Measurements from ENCODE around the gene KSR1. TPM values are rescaled to one million over a fixed set of nuclear protein-coding genes. Genes with fewer than 3 reads are reported as not detected.
"Not testable (repeated sequence)": the region's sequence is repeated elsewhere in the genome, so short reads cannot be mapped to it uniquely, and the experiment has no call there.

KSR1 gene
- total RNA-seq, 1 experiment from 2014 or later: 11.7 TPM

DNA sequence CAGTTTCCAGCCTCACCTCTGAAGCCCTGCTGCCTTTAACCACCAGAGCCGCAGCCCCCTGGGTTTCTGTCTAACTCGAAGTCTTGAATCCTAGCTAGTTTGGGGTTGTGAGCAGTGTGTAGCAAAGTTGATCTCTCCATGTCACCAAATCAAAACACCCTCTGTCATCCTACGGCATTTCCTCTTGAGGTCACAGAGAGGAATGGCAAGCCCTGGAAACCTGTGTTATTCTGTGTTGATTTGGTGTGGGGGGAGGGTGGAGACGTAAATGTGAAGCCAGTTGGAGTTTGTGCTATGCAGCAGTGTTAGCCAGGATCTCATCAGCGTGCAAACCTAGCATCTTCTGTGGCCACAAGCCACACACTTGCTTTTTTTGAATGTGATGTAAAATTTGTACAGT is 169.6 kb downstream of the KSR1 start:
- no peak for DNase-seq (ENCODE audit: extremely low read depth, low read depth)

DNA sequence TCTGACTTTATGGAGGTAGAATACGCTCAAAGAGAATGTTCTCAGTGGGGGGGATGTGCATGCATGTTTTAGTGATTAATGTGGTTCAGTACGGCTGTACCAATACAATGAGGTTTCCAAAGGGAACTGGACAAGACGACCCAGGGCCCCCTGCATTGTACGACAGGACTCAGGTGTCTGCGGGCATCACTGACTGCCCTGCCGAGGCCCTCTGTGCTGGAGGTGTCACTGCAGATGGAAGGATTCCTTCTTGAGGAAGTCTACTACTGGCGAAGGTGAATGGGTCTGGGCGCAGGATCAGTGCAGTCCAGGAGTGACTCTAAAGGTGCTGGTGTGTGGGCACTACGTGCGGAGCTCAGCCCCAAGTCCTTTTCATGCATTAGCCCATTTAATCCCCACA is 171.3 kb downstream of the KSR1 start:
- no peak for DNase-seq (ENCODE audit: extremely low read depth, low read depth)

DNA sequence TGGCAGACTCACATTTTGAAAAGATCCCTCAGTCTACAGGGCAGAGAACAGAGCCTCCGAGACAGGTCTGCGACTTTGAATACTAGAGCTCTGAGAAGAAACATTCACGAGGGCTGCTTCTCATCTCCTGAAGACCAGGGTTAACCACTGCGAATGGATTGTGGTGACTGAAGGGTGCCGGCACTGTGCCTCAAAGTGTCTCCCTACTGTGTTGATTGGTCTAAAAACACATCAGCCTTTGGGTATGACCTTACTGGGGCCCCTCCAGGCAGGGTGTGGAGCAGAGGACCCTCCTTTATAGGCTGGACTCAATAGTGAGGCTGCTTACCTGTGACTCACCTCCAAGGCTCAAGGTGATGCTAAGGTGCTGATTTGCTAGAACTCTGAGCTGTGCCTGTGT is 172.1 kb downstream of the KSR1 start:
- no peak for DNase-seq (ENCODE audit: extremely low read depth, low read depth)

DNA sequence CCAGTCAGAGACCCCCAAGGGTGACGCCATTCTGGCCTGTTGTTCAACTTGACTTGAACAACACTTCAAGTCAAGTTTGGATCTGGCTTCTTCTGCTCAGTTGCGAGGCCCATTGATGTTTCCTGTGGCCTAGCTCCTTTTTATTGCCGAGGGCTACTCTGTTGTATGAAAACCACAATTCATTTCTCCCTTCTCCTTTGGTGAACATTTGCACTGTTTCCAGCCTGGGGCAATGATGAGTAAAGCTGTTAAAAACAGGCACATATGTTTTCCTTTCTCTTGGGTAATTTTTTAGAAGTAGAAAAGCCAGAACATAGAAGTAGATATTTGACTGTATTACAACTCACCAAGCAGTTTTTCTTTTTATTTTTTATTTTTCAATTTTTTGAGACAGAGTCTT is 173.0 kb downstream of the KSR1 start:
- DNase-seq (ENCODE audit: extremely low read depth, low read depth): not testable (repeated sequence)

DNA sequence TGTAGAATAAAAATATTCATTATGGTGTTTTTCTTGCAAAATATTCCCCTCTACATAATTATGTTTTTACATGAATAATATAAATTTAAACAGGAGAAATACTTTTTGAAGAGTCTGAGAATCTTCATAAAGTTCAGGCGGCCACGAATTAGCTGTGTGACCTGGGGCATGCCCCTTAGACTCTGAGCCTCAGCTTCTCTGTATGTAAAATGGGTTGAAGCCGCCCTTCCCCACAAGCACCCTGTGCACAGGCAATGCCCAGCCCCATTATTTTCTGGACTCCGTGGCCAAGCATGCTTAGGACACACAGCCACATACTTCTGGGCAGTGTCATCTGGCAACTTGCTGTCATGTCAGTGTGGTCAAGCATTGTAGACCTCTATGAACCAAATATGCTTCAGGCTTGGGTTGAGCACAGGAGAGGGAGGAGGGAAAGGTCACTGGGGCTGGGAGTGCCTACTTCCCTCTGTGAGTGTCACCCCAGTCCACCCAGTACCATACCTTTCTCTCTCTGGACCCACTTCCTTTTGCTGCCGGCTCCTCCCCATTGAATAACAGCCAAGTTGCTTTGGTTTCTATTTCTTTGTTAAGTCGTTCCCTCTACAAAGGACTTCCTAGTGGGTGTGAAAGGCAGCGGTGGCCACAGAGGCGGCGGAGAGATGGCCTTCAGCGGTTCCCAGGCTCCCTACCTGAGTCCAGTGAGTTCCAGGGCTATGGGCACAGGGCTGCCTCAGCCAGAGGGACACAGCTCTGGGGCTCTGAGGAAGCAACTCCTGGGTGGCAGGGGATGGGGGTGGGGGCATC is 174.6 kb downstream of the KSR1 start, which contains the start of gene LGALS9:
TSS of gene LGALS9 (plus strand) at position 582 of the 804 bp plus-strand sequence. CDS start at position 660, 78 bp downstream.
- DNase-seq (ENCODE audit: extremely low read depth, low read depth): no peak

DNA sequence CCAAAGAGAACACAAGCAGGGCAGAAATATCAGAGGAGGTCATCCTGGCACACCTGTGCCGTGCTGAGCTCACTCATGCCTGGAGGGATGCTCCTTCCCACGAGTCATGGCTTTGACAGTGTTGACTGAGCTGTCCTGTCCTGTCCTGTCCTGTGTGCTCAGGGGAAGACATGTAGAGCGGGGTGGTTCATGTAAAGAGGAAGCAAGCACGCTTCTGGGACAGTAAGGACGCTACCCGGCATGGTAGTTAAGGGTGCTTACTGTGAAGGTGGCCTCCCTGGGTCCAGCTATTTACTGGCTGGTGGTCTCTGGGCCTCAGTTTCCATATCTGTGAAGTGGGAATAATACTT is 175.1 kb downstream of the KSR1 start:
- no peak for DNase-seq (ENCODE audit: extremely low read depth, low read depth)

DNA sequence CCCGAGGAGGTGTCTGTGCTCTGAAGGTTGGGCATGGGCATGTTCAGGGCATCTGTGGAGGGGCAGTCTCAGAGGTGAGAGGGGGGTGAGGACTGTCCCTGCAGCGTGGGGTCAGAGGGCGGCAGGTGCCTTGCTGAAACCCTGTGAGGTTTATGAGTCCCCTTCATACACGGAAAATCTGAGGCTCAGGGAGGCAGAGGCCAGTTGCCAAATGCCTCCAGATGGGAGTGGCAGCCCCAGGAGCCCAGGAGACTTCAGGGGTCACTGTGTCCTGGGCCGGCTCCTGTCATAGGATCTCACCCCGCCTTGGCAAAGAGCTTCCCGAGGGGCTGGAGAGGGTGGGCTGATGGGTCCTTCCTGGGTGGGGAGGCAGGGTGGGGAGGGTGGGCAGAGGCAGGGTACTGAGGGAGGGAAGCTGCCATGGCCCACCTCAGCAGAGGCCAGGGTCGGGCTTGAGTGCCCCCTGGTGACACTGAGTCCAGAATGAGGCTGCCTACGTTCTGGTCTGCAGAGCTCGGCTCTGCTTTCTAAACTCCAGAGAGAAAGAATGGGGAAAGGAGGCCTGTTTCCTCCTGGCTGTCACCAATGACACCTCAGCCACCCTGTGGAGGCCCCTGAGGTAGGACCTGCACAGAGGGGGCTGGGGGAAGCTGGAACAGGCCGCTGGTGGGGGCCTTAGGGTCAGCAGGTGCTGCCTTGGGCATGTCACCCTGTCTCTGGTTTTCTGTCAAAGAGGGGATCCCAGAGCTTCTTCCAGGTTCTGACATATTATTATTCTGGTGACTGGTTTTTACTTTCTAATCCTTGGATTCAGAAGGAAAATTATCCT is 175.9 kb downstream of the KSR1 start:
- DNase-seq (ENCODE audit: extremely low read depth, low read depth): no peak

DNA sequence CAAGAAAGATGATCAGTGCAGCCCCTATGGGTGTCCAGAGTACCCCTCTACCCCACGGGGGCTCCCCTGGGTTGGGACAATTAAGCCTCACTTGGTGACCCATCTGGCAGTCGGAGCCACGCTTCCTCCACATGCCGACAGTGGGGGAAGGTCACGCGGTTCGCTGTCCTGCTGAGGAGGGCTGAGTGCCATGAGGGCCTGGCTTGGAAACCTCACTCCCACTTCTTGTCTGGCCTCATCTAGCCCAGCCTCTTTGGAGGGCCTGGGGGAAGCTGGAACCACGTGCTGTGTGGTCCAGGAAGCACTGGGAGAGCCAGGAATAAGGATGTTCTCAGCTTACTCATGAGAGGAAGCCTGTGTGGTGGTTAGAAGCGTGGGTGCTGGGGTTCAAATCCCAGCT is 176.5 kb downstream of the KSR1 start:
- not testable (repeated sequence) for DNase-seq (ENCODE audit: extremely low read depth, low read depth)

DNA sequence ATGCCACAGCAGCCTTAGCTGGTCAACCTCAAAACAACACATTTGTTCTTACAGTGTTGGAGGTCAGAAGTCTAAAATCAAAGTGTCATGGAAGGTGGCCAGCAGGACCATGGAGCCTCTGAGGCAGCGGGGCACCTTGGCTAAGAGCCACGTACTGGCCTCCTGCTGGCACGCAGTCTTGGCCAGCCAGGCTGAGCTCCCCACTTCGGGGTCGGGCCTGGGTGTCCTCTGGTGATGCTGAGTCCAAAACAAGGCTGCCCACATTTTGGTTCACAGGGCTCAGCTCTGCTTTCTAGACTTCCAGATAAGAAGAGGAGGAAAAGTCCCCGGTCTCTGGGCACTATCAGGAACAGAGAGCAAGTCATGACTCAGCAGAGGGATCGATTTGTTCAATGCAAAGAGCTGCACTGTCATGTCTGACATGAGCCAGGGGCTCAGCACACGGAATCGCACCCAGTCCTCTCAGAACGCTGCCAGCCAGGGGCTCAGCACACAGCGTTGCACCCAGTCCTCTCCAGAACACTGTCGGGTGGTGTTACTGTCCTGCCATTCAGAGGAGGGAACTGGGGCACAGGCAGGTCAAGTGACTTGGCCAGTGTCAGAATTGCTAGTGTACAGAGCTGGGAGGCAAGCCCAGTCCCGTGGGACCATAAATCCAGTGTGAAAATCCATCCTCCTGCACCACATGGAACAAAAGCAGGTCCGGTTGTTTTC is 177.2 kb downstream of the KSR1 start:
- DNase-seq (ENCODE audit: extremely low read depth, low read depth): no peak

DNA sequence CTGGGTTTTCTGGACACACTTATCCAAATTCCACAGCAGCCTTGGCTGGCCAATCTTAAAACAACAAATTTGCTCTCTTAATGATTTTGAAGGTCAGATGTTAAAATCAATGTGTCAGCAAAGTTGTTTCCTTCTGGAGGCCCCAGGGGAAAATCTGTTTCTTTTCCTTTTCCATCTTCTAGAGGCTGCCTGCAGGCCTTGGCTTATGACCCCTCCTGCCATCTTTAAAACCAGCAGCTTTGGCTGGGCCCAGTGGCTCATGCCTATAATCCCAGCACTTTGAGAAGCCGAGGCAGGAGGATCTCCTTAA is 177.7 kb downstream of the KSR1 start:
- DNase-seq (ENCODE audit: extremely low read depth, low read depth): no peak

DNA sequence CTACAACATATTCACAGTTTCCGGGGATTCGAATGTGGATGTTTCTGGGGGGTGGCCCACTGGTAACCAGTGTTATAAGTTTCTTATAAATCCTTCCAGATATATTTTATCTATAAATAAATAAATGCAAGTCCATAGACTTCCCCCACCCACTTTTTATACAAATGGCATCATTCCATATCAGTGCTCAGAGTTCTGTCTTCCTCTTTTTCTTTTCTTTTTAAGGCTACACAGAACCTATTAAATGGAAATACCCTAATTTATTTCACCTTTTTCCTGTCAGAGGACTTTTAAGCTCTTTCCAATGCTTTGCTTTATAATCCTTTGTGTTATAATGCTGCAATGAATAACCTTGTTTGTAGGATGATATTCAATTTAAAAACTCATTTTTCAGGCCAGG is 178.5 kb downstream of the KSR1 start:
- DNase-seq (ENCODE audit: extremely low read depth, low read depth): no peak

DNA sequence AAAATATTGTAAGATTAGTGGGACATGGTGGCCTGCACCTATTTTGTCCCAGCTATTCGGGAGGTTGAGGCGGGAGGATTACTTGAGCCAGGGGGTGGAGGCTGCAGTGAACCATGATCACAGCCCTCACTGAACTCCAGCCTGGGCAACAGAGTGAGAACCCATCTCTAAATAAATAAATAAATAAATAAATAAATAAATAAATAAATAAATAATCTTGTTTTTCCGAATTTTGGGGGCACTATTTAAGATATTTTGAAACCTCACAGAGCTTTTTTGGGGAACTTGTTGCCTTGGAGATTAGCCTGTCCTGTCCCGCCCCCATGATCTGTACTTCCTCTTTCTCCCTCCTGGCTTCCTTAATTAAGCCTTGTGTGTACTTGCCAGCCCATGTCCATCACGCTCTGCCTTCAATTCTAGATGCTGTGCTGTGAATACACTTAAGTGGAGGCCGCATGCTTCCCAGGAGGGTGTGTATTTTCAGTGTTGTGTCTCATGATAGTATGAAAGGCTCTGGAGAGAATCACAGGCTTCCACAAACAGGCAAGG is 179.1 kb downstream of the KSR1 start:
- no peak for DNase-seq (ENCODE audit: extremely low read depth, low read depth)

DNA sequence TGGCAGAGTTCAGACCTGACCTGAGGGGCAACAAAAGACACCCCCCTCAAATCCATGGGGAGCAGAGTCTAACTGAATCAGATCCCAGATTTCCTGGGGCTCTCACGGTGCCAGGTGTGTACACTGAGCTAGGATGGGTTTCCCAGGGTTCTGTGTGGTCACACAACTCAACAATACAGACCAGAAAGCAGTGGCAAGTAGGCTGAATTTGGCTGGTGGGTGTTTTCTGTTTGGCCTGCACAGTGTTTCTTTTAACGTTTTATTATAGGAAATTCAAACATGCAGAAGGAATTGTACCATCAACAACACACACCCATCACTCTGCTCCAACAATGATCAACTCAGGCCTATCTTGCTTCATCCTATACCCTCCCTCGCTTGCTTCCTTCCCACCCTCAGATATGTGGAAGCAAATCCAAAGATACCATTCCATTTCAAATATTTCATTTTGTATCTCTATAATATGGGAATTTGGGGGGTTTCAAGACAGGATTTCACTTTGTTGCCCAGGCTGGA is 179.8 kb downstream of the KSR1 start:
- DNase-seq (ENCODE audit: extremely low read depth, low read depth): not testable (repeated sequence)

DNA sequence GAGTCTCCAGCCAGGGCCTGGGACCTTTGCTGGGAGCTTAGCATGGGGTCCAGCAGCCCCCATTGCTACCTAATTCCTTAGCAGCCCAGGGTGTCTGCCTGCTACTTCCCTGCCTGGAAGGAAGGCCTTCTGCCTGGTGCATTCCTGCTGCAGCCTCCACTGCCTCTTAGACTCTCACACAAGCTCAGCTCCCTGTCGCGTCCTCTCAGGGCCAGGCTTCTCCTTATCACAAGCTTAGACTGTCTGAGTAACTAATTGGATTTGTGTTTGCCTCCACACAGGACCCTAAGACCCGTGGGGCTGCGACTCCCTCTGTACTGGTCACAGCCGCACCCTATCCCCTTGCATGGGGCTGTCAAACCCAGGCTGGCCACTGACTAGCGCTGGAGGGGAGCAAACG is 181.6 kb downstream of the KSR1 start:
- DNase-seq (ENCODE audit: extremely low read depth, low read depth): not testable (repeated sequence)

DNA sequence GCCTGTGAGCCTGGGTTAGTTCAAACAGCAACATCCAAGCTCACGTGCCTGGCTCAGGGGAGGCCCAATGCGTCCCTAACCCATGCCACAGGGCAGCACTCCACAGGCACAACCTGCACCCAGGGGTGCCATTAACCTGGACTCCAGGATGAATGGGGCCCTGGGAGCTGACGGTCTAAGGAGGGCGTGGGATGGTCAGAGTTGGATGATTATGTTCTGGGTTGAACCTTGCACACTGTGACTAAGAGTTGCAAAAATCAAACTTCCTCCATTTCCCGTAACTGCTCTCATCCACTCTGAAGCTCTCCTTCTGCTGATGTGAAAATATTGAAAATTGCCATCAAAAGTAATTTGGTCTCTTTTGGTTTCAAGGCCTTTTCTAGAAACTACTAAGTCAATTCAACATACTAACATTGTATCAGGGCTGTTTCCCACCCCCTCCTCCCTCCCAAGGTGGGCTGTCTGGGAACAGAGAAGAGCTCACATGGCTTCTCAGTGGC is 182.2 kb downstream of the KSR1 start:
- not testable (repeated sequence) for DNase-seq (ENCODE audit: extremely low read depth, low read depth)

DNA sequence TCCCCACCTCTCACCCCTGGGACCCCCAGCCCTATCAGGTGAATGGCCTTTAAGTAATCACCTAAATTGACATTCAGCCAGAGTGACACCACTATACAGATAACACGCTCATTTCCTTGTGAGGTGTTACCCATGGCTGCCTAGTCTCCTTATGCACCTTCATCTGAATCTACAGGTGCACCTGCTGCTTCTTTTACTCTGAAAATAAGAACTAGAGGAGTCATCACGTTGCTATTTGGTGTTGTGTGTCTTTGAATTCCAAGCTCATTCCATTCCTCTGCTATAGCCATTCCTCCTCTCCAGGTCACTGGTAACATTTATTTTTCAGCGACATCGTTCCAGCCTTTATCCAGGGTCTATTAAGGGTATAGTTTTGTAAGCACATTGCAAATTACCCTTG is 184.5 kb downstream of the KSR1 start:
- DNase-seq (ENCODE audit: extremely low read depth, low read depth): no peak

DNA sequence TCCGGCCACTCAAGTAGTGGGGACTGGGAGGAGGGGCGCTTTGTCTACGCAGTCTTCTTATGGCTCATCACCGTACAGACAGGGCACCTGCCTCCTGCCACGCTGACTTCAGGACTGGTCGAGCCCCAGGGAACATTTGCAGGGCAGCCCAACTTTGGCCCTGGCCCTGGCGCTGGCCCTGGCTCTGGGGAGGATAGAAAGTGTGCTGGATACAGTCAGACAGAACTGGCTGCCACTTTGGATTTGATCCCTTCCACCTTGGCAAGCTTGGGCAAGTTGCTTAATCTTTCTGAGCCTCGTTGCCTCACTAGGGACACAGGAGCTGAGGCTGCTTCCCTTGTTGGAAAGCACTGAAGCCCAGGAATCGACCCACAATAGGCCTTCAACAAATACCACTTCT is 188.3 kb downstream of the KSR1 start:
- DNase-seq (ENCODE audit: extremely low read depth, low read depth): no peak

DNA sequence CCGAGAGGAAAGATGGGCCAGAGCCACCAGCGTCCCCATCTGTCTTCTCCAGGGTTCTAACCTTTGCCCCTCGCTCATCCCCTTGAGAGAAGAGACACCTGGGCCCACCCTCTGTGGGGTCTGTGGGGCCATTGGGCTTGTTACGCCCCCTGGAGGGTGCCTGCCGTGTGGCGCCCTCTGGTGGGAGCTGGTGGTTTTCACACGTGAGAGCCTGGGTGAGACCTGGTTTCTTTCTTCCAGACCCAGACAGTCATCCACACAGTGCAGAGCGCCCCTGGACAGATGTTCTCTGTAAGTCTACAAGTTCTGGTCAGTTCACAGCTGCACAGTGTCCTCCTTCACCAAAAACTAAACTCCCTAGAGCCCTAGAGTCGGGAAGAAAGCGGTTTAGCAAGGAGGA is 189.4 kb downstream of the KSR1 start:
- DNase-seq (ENCODE audit: extremely low read depth, low read depth): not testable (repeated sequence)

DNA sequence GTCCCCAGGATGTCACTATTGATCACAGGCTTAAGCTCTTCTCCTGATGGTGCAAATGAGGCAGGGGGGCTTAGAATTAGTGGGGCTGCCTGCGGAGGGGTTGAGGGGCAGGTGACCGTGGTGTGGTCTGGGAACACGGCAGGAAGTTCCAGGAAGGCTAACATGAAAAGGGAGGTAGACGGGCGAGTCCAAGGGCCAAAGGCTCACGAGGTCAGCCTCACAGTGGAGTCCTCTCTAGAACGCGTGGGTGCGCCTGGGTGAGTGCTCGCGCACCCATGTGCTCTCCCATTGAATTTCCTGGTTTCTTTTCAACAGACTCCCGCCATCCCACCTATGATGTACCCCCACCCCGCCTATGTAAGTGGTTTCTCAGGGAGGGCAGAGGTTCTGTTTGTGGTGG is 190.0 kb downstream of the KSR1 start:
- DNase-seq (ENCODE audit: extremely low read depth, low read depth): no peak

DNA sequence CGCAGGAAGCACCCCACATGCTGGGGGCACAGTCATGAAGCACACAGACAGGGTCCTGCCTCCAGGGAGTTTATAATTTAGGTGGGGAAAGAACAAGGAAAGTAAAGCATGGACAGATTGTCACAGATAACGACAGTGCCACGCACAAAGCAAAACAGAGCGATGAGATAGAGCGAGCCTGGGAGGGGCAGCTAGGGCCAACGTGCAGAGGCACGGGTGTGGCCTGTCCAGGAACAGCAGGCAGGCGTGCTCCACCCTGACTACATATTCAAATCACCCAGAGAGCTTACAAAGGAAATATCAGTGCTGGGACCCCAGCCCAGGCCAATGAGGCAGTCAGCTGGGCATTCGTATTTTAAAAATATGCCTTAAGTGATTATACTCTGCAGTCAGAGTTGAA is 191.5 kb downstream of the KSR1 start:
- DNase-seq (ENCODE audit: extremely low read depth, low read depth): no peak

DNA sequence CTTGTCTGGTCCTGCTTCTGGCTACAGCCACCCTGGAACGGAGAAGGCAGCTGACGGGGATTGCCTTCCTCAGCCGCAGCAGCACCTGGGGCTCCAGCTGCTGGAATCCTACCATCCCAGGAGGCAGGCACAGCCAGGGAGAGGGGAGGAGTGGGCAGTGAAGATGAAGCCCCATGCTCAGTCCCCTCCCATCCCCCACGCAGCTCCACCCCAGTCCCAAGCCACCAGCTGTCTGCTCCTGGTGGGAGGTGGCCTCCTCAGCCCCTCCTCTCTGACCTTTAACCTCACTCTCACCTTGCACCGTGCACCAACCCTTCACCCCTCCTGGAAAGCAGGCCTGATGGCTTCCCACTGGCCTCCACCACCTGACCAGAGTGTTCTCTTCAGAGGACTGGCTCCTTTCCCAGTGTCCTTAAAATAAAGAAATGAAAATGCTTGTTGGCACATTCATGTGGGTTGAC is 192.9 kb downstream of the KSR1 start:
- not testable (repeated sequence) for DNase-seq (ENCODE audit: extremely low read depth, low read depth)
